Putamen (tissue), 1 donor: Measurements from ENCODE around the gene TAF11L11.
"Not testable (repeated sequence)": the region's sequence is repeated elsewhere in the genome, so short reads cannot be mapped to it uniquely, and the experiment has no call there.

Experiments used
- DNase-seq: peaks from one replicate; pipeline ENCODE4 v3.0.0-alpha.2; 2016; ENCODE audit warnings: low spot score

Gene TAF11L11

GRCh38 chr5:17603880-17604279 is at the start of gene TAF11L11:
Gene TAF11L11, plus strand, starts transcription at chr5:17604183.
- DNase-seq, result not testable (repeated sequence)

GRCh38 chr5:17585658-17586057 is 18.3 kb upstream of the TAF11L11 start, which contains the start of gene TAF11L7:
Gene TAF11L7, minus strand, starts transcription at chr5:17585758.
- DNase-seq, result not testable (repeated sequence)

- DNase-seq, result not testable (repeated sequence)
Observed at GRCh38 chr5:17590860-17591259, 13.1 kb upstream of the TAF11L11 start, which contains the start of gene TAF11L8. Gene TAF11L8, minus strand, starts transcription at chr5:17590960.

- not testable (repeated sequence) for DNase-seq
Observed at GRCh38 chr5:17594255-17594654, 9.7 kb upstream of the TAF11L11 start, which contains the start of gene TAF11L9. Gene TAF11L9, minus strand, starts transcription at chr5:17594394.

- DNase-seq, result not testable (repeated sequence)
Observed at GRCh38 chr5:17597728-17598127, 6.3 kb upstream of the TAF11L11 start, which contains the start of gene TAF11L10. Gene TAF11L10, minus strand, starts transcription at chr5:17597828.

- DNase-seq, result no peak
Observed at GRCh38 chr5:17604951-17605350, 968 bp downstream of the TAF11L11 start.

GRCh38 chr5:17607461-17607860 is 3.5 kb downstream of the TAF11L11 start:
- not testable (repeated sequence) for DNase-seq

GRCh38 chr5:17610092-17610491 is 6.1 kb downstream of the TAF11L11 start, which contains the start of gene TAF11L12:
Gene TAF11L12, plus strand, starts transcription at chr5:17610392.
- not testable (repeated sequence) for DNase-seq

- DNase-seq, result no peak
Observed at GRCh38 chr5:17614872-17615605, 11.1 kb downstream of the TAF11L11 start.

GRCh38 chr5:17619354-17619753 is 15.4 kb downstream of the TAF11L11 start:
- no peak for DNase-seq

GRCh38 chr5:17620627-17621026 is 16.6 kb downstream of the TAF11L11 start:
- no peak for DNase-seq

GRCh38 chr5:17625686-17626085 is 21.7 kb downstream of the TAF11L11 start:
- no peak for DNase-seq

GRCh38 chr5:17631788-17632187 is 27.8 kb downstream of the TAF11L11 start, which contains the start of gene TAF11L13:
Gene TAF11L13, plus strand, starts transcription at chr5:17632088.
- DNase-seq, result not testable (repeated sequence)

GRCh38 chr5:17634160-17634559 is 30.2 kb downstream of the TAF11L11 start, which contains the start of gene TAF11L14:
Gene TAF11L14, plus strand, starts transcription at chr5:17634460.
- DNase-seq, result no peak

GRCh38 chr5:17649232-17649631 is 45.2 kb downstream of the TAF11L11 start:
- DNase-seq, result not testable (repeated sequence)

GRCh38 chr5:17655201-17655759 is 51.3 kb downstream of the TAF11L11 start:
- not testable (repeated sequence) for DNase-seq
